ENCODE measurements around the gene MTERF4. TPM values are rescaled to one million over a fixed set of nuclear protein-coding genes. Genes with fewer than 3 reads are reported as not detected.

The MTERF4 gene
- total and polyA plus RNA-seq, 2 of the 13 experiments (the other 11 are each of a cell fraction or from before 2014, with no cell fraction given) = 50.5 to 59.8 TPM

DNA sequence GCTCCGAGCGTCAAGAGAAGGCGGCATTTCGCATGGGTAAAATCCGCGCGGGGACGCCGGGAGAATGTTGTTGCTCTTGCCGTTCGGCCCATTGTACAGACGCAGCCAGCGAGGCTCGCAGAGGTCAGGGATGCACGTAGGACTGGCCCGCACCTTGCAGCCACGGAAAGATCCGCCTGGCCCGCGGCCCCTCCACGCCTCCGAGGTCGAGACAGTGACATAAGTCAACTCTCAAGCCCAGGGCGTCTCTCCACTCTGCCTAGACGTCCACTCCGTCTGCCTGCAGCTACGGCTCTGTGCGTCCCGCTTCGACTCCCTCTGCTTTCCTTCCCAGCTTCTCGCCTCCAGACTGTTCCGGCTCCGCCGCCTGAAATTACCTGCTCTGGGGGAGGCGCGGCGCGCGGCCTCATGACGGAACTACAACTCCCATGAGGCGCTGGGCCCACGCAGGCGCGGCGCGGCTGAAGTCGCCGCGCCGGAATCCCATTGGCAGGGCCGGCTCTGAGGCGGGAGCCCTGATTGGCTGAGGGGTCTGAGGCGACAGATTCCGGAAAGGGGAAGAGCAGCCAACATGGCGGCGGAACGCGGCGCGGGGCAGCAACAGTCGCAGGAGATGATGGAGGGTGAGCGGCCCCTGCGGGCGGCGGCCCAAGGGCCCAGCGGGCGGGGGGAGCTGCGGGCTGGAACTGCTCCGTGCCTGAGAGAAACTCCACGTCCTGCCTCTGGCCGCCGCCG is 48.0 kb upstream of the MTERF4 start, which contains the start of gene PPP1R7 (continued):
- TF ChIP-seq, protein P1, sequence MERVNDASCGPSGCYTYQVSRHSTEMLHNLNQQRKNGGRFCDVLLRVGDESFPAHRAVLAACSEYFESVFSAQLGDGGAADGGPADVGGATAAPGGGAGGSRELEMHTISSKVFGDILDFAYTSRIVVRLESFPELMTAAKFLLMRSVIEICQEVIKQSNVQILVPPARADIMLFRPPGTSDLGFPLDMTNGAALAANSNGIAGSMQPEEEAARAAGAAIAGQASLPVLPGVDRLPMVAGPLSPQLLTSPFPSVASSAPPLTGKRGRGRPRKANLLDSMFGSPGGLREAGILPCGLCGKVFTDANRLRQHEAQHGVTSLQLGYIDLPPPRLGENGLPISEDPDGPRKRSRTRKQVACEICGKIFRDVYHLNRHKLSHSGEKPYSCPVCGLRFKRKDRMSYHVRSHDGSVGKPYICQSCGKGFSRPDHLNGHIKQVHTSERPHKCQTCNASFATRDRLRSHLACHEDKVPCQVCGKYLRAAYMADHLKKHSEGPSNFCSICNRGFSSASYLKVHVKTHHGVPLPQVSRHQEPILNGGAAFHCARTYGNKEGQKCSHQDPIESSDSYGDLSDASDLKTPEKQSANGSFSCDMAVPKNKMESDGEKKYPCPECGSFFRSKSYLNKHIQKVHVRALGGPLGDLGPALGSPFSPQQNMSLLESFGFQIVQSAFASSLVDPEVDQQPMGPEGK (CRISPR knock-in tag; IDR thresholded peaks at IDR 0.05) = peak; percentile 70
- TF ChIP-seq ZNF605 (CRISPR knock-in tag; IDR thresholded peaks at IDR 0.05) = peak; percentile 85
- peak; percentile 38; the same call in 1 of the 2 replicates for TF ChIP-seq ZNF292 (CRISPR knock-in tag; IDR thresholded peaks at IDR 0.05; ENCODE audit: borderline replicate concordance, low read depth)
- TF ChIP-seq SMAD1 (CRISPR knock-in tag; IDR thresholded peaks at IDR 0.05; ENCODE audit: borderline replicate concordance, low read depth) = peak; percentile 10; the same call in 1 of the 2 replicates
- TF ChIP-seq CBX5 (CRISPR knock-in tag; IDR thresholded peaks at IDR 0.05; ENCODE audit: borderline replicate concordance) = peak; percentile 36; the same call in 1 of the 2 replicates
- TF ChIP-seq YY1 (IDR thresholded peaks at IDR 0.05; ENCODE audit: insufficient read depth, insufficient replicate concordance, low read depth, low read length) = peak; percentile 99
- TF ChIP-seq ZNF75D (CRISPR knock-in tag; IDR thresholded peaks at IDR 0.05; ENCODE audit: borderline replicate concordance) = no peak
- TF ChIP-seq HIVEP1 (CRISPR knock-in tag; IDR thresholded peaks at IDR 0.05) = peak; percentile 84
- no peak for TF ChIP-seq SRSF1 (optimal IDR thresholded peaks at IDR 0.05; ENCODE audit: low read depth, low read length)
- TF ChIP-seq ZFYVE20 (CRISPR knock-in tag; IDR thresholded peaks at IDR 0.05; ENCODE audit: borderline replicate concordance, low read depth) = no peak
- TF ChIP-seq IRX3 (CRISPR knock-in tag; IDR thresholded peaks at IDR 0.05; ENCODE audit: borderline replicate concordance, low read depth) = peak; percentile 26; the same call in 1 of the 2 replicates
- peak; percentile 33; the same call in 1 of the 2 replicates for TF ChIP-seq ZNF773 (CRISPR knock-in tag; IDR thresholded peaks at IDR 0.05; ENCODE audit: borderline replicate concordance)
- TF ChIP-seq ZNF549 (CRISPR knock-in tag; IDR thresholded peaks at IDR 0.05) = no peak
- peak; percentile 46; the same call in 1 of the 2 replicates for TF ChIP-seq TP53 (CRISPR knock-in tag; conservative IDR thresholded peaks at IDR 0.05)
- peak; percentile 82; the same call in 1 of the 2 replicates for TF ChIP-seq ZSCAN9 (CRISPR knock-in tag; IDR thresholded peaks at IDR 0.05; ENCODE audit: borderline replicate concordance)
- TF ChIP-seq HCFC1 (IDR thresholded peaks at IDR 0.05; ENCODE audit: low read depth, low read length) = peak; percentile 95
- TF ChIP-seq BORCS8-MEF2B (CRISPR knock-in tag; IDR thresholded peaks at IDR 0.05) = peak; percentile 58
- TF ChIP-seq ZFP36L1 (CRISPR knock-in tag; IDR thresholded peaks at IDR 0.05) = 0 out of 2 replicates have a peak, but pooled peaks have one; percentile 39
- peak; percentile 57 for TF ChIP-seq TBL1XR1 (IDR thresholded peaks at IDR 0.05; ENCODE audit: borderline replicate concordance, low read length, partially characterized antibody)
- TF ChIP-seq HNRNPK (IDR thresholded peaks at IDR 0.05; ENCODE audit: low read depth, low read length, poor library complexity, severe bottlenecking) = peak; percentile 58
- TF ChIP-seq KDM5B (CRISPR knock-in tag; IDR thresholded peaks at IDR 0.05; ENCODE audit: borderline replicate concordance) = peak; percentile 83
- TF ChIP-seq TCF12 (IDR thresholded peaks at IDR 0.05) = no peak
- TF ChIP-seq TCF12 (CRISPR knock-in tag; IDR thresholded peaks at IDR 0.05) = no peak; the same call in 1 of the 2 replicates
- peak; percentile 25; the same call in 1 of the 2 replicates for TF ChIP-seq ZSCAN20 (CRISPR knock-in tag; IDR thresholded peaks at IDR 0.05; ENCODE audit: borderline replicate concordance)
- TF ChIP-seq TAF15 (IDR thresholded peaks at IDR 0.05; ENCODE audit: low read depth, low read length, poor library complexity, severe bottlenecking) = peak; percentile 51
- TF ChIP-seq, protein P2, sequence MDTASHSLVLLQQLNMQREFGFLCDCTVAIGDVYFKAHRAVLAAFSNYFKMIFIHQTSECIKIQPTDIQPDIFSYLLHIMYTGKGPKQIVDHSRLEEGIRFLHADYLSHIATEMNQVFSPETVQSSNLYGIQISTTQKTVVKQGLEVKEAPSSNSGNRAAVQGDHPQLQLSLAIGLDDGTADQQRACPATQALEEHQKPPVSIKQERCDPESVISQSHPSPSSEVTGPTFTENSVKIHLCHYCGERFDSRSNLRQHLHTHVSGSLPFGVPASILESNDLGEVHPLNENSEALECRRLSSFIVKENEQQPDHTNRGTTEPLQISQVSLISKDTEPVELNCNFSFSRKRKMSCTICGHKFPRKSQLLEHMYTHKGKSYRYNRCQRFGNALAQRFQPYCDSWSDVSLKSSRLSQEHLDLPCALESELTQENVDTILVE (CRISPR knock-in tag; IDR thresholded peaks at IDR 0.05) = peak; percentile 39; the same call in 1 of the 2 replicates
- peak; percentile 35; the same call in 1 of the 2 replicates for TF ChIP-seq FOXA3 (CRISPR knock-in tag; IDR thresholded peaks at IDR 0.05)
